NCI-H524 (cell line): ENCODE measurements around the gene WWC2.
"Not testable (repeated sequence)": the region's sequence is repeated elsewhere in the genome, so short reads cannot be mapped to it uniquely, and the experiment has no call there.

Experiments
- DNase-seq, 2 experiments: peaks; one replicate each; lab custom pipeline; 2025; lab: John Stamatoyannopoulos, UW

The WWC2 gene

GRCh38 chr4:183142571-183143550, 43.8 kb downstream of the WWC2 start:
- DNase-seq: peak; percentile 6 to 29

DNA sequence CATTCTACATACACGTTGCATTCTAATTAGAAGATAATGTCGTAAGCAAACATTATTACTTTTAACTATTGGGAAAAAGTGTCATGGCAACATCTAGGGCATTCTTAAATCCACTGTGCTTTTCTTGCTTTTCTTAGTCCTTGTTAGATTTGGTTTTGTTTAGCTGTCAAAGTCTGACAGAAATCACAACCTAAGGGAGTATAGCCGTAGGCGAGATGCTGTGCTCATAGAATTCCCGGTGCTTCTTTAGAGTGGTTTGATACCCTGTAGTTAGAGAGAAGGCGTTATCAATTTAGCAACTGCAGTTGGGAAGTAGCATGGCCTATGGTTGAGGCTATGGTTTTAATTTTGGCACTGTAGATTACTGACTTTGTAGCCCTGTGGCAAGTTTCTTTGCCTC, 45.7 kb downstream of the WWC2 start:
- DNase-seq: no peak

- DNase-seq: no peak
Measured at GRCh38 chr4:183145773-183146172, 46.7 kb downstream of the WWC2 start.

DNA sequence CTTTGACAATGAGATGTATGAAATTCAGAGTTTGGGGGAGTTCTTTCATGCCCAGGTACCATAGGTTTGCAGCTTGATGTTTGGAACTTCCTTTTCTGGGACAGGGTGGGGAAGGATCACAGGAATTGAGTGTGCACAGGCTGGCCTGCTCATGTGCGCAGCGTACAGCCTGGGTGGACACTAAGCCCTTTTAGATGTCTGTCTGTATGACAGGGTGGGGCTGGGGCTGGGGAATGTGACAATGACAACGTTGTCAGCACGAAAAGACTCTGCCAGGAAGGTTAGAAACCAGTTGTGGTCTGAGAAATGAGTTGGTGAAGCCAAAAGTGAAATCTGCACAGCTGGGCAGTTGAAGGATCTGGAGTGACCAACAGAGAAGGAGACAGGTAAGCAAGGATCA, 47.4 kb downstream of the WWC2 start:
- DNase-seq: no peak

DNA sequence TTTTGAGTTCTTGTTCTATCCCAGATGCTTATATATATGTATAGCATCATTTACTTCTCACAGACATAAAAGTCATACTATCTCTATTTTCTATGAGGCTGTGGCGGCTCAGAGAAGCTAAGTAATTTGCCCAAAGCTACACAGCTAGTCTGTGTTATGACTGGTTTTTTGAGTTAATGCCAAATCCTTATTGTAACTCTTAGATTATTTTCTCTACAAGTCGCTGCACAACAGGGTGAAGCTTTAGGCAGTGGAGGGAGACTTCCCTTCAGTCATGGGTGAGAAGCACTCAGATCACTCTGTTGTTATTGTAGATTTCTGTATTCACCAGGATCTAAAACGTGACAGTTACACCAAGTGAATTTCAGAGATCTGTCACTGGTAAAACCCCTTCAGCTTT, 48.1 kb downstream of the WWC2 start:
- DNase-seq: no peak

DNA sequence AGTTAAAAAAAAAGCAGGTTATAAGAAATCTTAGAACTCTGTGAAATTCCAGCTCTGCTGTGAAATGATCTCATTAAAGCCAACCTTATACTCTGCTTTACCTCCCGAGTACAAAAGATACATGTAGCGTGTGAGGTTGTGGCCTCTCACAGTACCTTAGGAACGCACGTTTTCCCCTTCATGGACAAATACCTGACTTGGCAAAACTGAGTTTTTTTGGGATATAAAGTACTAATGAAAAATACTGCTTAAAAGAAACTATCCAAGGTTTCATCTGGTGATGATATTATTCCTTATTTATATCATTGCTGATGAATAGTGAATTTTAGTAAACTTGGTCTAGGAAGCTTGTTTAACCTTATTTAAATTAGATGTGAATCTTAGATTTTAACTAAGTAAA, 48.9 kb downstream of the WWC2 start:
- DNase-seq: no peak

- DNase-seq: no peak
Measured at GRCh38 chr4:183149616-183150539, 50.8 kb downstream of the WWC2 start.

GRCh38 chr4:183150664-183151063, 51.6 kb downstream of the WWC2 start:
- not testable (repeated sequence) for DNase-seq

DNA sequence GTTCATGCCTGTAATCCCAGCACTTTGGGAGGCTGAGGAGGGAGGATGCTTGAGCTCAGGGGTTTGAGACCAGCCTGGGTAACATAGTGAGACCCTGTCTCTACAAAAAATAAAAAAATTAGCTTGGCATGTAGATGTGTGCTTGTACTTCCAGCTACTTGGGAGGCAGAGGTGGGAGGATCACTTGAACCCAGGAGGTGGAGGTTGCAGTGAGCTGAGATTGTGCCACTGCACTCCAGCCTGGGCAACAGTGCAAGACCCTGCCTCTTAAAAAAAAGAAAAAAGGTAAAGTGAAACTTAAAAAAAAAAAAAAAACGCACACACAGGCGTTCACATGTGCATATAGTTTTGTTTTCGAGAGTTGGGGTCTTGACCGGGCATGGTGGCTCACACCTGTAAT, 53.2 kb downstream of the WWC2 start:
- not testable (repeated sequence) for DNase-seq

DNA sequence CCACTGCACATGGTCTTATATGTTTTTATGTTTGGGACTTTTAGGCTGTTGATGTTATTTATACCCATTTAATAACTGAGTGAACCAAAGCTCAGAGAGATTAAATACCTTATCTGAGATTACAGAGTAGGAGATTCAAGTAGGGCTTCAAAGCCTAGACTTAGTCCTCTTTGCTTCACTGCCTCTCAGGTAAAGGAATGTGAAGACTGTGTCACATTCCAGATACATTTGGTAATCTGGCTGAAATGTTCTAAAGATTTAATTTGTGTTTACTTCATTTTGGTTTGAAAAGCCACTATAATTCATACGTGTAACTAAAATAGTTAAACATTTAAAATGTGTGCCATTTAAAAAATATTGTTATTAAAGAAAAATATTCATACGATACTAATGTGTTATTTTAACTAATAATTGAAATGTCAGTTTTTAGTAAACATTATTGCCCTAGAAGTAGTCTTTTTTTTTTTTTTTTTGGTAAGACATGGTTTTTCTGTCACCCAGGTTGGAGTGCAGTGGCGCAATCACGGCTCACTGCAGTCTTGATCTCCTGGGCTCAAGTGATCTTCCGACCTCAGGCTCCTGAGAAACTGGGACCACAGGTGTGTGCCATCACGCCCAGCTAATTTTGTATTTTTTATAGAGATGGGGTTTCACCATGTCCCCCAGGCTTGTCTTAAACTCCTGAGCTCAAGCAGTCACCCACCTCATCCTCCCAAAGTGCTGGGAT, 54.3 kb downstream of the WWC2 start:
- DNase-seq: no peak

- DNase-seq: no peak
Measured at GRCh38 chr4:183154701-183155391, 55.8 kb downstream of the WWC2 start.

GRCh38 chr4:183155450-183156184, 56.6 kb downstream of the WWC2 start:
- DNase-seq: no peak

DNA sequence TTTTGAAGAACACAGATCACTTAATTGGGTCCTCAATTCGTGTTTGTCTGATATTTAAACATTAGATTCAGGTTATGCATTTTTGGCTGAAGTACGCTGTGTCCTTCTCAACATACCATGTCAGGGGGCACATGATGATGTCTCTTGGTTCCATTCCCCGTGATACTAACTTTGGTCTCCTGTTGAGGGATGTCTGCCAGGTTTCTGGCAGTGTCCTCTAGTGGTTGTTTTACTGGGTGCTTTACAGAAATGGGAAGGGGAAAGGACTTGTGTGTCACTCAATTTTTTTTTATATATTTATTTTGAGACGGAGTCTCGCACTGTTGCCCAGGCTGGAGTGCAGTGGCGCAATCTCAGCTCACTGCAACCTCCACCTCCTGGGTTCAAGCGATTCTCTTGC, 58.2 kb downstream of the WWC2 start:
- no peak for DNase-seq

DNA sequence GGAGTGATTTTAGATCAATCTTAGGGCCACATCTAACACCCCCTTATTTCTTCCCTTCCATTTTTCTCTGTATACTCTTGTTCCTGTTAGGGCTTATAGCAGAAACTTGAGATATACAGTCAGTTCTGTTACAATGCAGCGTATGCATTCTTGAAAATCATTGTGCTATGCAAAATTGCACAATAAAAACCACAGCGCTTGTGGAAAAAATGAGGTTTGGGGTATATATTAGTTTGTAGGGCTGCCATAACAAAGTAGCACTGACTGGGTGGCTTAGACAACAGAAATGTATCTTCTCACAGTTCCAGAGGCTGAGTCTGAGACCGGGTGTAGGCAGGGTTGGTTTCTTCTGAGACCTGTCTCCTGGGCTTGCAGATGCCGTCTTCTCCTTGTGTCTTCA, 59.0 kb downstream of the WWC2 start:
- no peak for DNase-seq

DNA sequence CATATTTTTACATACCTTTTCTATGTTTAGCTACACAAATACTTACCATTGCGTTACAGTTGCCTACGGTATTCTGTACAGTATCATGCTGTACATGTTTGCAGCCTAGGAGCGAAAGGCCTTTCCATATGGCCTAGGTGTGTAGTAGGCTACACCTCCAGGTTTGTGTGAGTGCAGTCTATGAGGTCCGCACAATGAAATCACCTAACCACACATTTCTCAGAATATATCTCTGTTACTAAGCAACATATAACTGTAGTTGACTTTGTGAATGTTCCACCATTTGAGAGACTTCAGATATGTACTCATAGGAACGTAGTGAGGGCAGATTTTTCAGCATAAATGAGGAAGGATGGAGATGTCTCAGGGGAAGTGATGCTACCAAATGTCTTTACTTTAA, 62.6 kb downstream of the WWC2 start:
- DNase-seq: no peak

DNA sequence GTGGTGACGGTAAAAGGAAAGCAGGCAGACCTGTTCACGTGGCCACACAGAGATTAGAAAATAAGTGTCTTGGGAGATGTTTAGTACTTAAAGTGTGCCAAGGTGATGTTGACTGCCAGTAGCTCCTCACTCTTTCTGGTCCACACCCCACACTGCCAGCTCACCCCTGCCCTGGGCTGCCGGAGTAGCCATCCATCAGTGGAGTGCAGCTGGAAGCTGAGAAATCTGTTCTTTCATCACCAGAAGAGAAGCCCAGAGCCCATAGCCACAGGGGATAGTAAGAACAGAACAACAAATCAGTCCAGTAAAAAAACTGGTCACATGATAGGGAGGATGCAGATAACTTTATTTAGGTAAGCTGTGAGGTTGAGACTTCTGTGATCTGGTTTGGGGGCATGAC, 64.1 kb downstream of the WWC2 start:
- no peak for DNase-seq

- no peak for DNase-seq
Measured at GRCh38 chr4:183164963-183165362, 65.9 kb downstream of the WWC2 start.

DNA sequence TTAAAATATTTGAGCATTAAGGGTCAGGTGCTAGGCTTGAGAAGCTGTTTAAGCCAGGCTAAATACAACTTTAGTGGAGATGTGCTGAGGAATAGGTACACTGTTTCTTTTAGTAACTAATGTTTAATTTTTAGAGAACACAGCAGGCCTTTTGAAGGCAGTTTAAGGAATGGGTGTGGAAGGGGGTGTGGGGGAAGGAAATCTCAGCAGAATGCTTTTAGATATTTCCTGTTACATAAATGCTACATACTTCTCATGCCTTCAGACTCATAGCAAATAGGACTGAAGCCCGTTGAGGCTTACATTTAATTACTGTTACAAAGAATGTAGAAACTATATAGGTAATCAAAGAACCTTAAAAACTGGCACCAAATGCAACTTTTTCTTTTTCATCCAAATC, 66.3 kb downstream of the WWC2 start:
- DNase-seq: no peak

DNA sequence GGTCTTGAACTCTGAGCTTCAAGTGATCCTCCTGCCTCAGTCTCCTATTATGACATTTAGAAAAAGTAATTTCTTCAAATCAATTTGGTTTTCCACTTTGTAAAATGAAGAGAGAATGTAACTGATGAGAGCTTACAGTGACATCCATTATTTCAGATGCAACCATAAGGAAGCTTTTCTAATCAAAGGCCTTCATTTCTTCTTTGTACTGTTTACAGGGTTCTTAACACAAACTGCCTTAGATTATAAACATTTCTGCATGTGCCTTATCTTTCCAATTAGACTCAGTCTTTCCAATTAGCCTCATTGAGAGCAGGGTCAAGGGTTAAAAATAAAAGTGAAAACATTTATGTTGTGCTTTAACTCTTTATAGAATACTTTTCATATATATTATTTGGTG, 71.8 kb downstream of the WWC2 start:
- DNase-seq: no peak

GRCh38 chr4:183171484-183172267, 72.6 kb downstream of the WWC2 start:
- no peak for DNase-seq
